Measurements from ENCODE around the gene NOL9.

The NOL9 gene

GRCh38 chr1:6590046-6590445, 35.7 kb upstream of the NOL9 start:
- no peak for DNase-seq (ENCODE audit: low read depth in 3 of 3)

- DNase-seq (ENCODE audit: low read depth in 3 of 3) = no peak
Observed at GRCh38 chr1:6588893-6589520, 34.7 kb upstream of the NOL9 start.

GRCh38 chr1:6588128-6588892, 34.0 kb upstream of the NOL9 start:
- no peak for DNase-seq (ENCODE audit: low read depth in 3 of 3)

GRCh38 chr1:6587261-6588005, 33.1 kb upstream of the NOL9 start:
- DNase-seq (ENCODE audit: low read depth in 3 of 3) = no peak

- no peak for DNase-seq (ENCODE audit: low read depth in 3 of 3)
Observed at GRCh38 chr1:6586404-6586816, 32.1 kb upstream of the NOL9 start.

GRCh38 chr1:6585841-6586240, 31.5 kb upstream of the NOL9 start:
- DNase-seq (ENCODE audit: low read depth in 3 of 3) = no peak

- DNase-seq (ENCODE audit: low read depth in 3 of 3) = no peak
Observed at GRCh38 chr1:6585081-6585722, 30.9 kb upstream of the NOL9 start.

- no peak for DNase-seq (ENCODE audit: low read depth in 3 of 3)
Observed at GRCh38 chr1:6584126-6585080, 30.1 kb upstream of the NOL9 start.

GRCh38 chr1:6582370-6582769, 28.1 kb upstream of the NOL9 start:
- DNase-seq (ENCODE audit: low read depth in 3 of 3) = no peak

GRCh38 chr1:6581561-6582305, 27.4 kb upstream of the NOL9 start:
- no peak for DNase-seq (ENCODE audit: low read depth in 3 of 3)

GRCh38 chr1:6580593-6581409, 26.5 kb upstream of the NOL9 start:
- no peak for DNase-seq (ENCODE audit: low read depth in 3 of 3)

- no peak for DNase-seq (ENCODE audit: low read depth in 3 of 3)
Observed at GRCh38 chr1:6580119-6580592, 25.8 kb upstream of the NOL9 start.

GRCh38 chr1:6579374-6580118, 25.2 kb upstream of the NOL9 start, which contains the start of gene ZBTB48:
Gene ZBTB48, plus strand, starts transcription at chr1:6579994. Its CDS starts 616 bp downstream, at chr1:6580610.
- peak; percentile 93 to 96 (median 95) for DNase-seq (ENCODE audit: low read depth in 3 of 3)

GRCh38 chr1:6578624-6579373, 24.5 kb upstream of the NOL9 start:
- no peak for DNase-seq (ENCODE audit: low read depth in 3 of 3)

GRCh38 chr1:6577831-6578525, 23.7 kb upstream of the NOL9 start:
- DNase-seq (ENCODE audit: low read depth in 3 of 3) = no peak

GRCh38 chr1:6574818-6575217, 20.5 kb upstream of the NOL9 start:
- no peak for DNase-seq (ENCODE audit: low read depth in 3 of 3)

GRCh38 chr1:6574025-6574620, 19.8 kb upstream of the NOL9 start:
- no peak for DNase-seq (ENCODE audit: low read depth in 3 of 3)

All from stimulated activated CD4-positive, alpha-beta T cell treated with anti-CD3 and anti-CD28 coated beads, TNF-alpha, amount 100 ng/mL, for 48 hours (primary cell).